Amniotic epithelial cell (primary cell): ENCODE results near the gene ARCN1.
"Not testable (repeated sequence)": the region's sequence is repeated elsewhere in the genome, so short reads cannot be mapped to it uniquely, and the experiment has no call there.

ENCODE experiments used
- DNase-seq: peaks from one replicate; pipeline ENCODE4 v3.0.0-alpha.2; 2010; ENCODE audit warnings: low read depth

The ARCN1 gene

GRCh38 chr11:118544647-118545010, 27.6 kb upstream of the ARCN1 start:
- DNase-seq: no peak

- no peak for DNase-seq
Measured at GRCh38 chr11:118545533-118545932, 26.7 kb upstream of the ARCN1 start.

- DNase-seq: no peak
Measured at GRCh38 chr11:118547132-118547531, 25.1 kb upstream of the ARCN1 start.

- no peak for DNase-seq
Measured at GRCh38 chr11:118552341-118552740, 19.9 kb upstream of the ARCN1 start.

- DNase-seq: no peak
Measured at GRCh38 chr11:118560806-118561205, 11.4 kb upstream of the ARCN1 start.

- DNase-seq: no peak
Measured at GRCh38 chr11:118565051-118565450, 7.2 kb upstream of the ARCN1 start.

GRCh38 chr11:118569670-118570069, 2.5 kb upstream of the ARCN1 start:
- no peak for DNase-seq

- DNase-seq: no peak
Measured at GRCh38 chr11:118570787-118571186, 1.4 kb upstream of the ARCN1 start.

- DNase-seq: peak; percentile 25
Measured at GRCh38 chr11:118571701-118572060, 528 bp upstream of the ARCN1 start.

- peak; percentile 80 for DNase-seq
Measured at GRCh38 chr11:118572981-118573550, 857 bp downstream of the ARCN1 start.

- DNase-seq: no peak
Measured at GRCh38 chr11:118574636-118575035, 2.4 kb downstream of the ARCN1 start.

GRCh38 chr11:118577995-118578394, 5.8 kb downstream of the ARCN1 start:
- DNase-seq: not testable (repeated sequence)

GRCh38 chr11:118581057-118581456, 8.8 kb downstream of the ARCN1 start:
- DNase-seq: no peak

GRCh38 chr11:118587952-118588351, 15.7 kb downstream of the ARCN1 start:
- no peak for DNase-seq

- DNase-seq: no peak
Measured at GRCh38 chr11:118592616-118593367, 20.6 kb downstream of the ARCN1 start.

- DNase-seq: peak; percentile 60
Measured at GRCh38 chr11:118594984-118595383, 22.8 kb downstream of the ARCN1 start.

GRCh38 chr11:118596224-118597146, 24.3 kb downstream of the ARCN1 start:
- no peak for DNase-seq

- no peak for DNase-seq
Measured at GRCh38 chr11:118597556-118597955, 25.3 kb downstream of the ARCN1 start.

- no peak for DNase-seq
Measured at GRCh38 chr11:118602331-118602730, 30.1 kb downstream of the ARCN1 start.

GRCh38 chr11:118603709-118604108, 31.5 kb downstream of the ARCN1 start:
- DNase-seq: not testable (repeated sequence)

- DNase-seq: no peak
Measured at GRCh38 chr11:118604566-118604965, 32.4 kb downstream of the ARCN1 start.

GRCh38 chr11:118605116-118605867, 33.1 kb downstream of the ARCN1 start:
- peak; percentile 92 for DNase-seq
